Activated CD4-positive, alpha-beta T cell treated with anti-CD3 and anti-CD28 coated beads, Interleukin-2, amount 10 ng/mL, durations not matched to agents 7 days and 5 days (primary cell): Measurements from ENCODE around the gene ACAD8. TPM values are rescaled to one million over a fixed set of nuclear protein-coding genes. Genes with fewer than 3 reads are reported as not detected.

ENCODE experiments used
- CTCF ChIA-PET: fragments of 350-600 bp; sonication (Branson Sonifier 250); formaldehyde crosslinking; loops from one replicate; lab custom pipeline; 2021; ENCODE audit warnings: antibody characterized with exemption; lab: Charles Lee
- POLR2A ChIA-PET: fragments of 350-600 bp; sonication (Branson Sonifier 250); formaldehyde crosslinking; loops from one replicate; lab custom pipeline; 2021; ENCODE audit warnings: antibody characterized with exemption; lab: Charles Lee
- DNase-seq: peaks from one replicate; pipeline ENCODE4 v3.0.0-alpha.2; 2020
- H3K27ac Mint-ChIP-seq: one replicate; pipeline ENCODE4 v1.8.0; 2021; ENCODE audit warnings: mild to moderate bottlenecking, moderate library complexity, mixed read lengths
- H3K27me3 Mint-ChIP-seq: one replicate; pipeline ENCODE4 v1.8.0; 2021; ENCODE audit warnings: mixed read lengths
- H3K36me3 Mint-ChIP-seq: one replicate; pipeline ENCODE4 v1.8.0; 2021; ENCODE audit warnings: low read depth, mixed read lengths
- H3K4me1 Mint-ChIP-seq: one replicate; pipeline ENCODE4 v1.8.0; 2021; ENCODE audit warnings: mixed read lengths
- H3K4me3 Mint-ChIP-seq: one replicate; pipeline ENCODE4 v1.8.0; 2021; ENCODE audit warnings: mild to moderate bottlenecking, moderate library complexity, mixed read lengths
- H3K9me3 Mint-ChIP-seq: one replicate; pipeline ENCODE4 v1.8.0; 2021; ENCODE audit warnings: mixed read lengths
- total RNA-seq, 2 experiments: library from RNA; stranded (reverse); gene quantifications; one replicate each; pipeline ENCODE4 v1.2.3, GENCODE V29; 2021

Gene ACAD8
- total RNA-seq, 2 experiments from 2014 or later = 21.7 to 21.8 TPM

DNA sequence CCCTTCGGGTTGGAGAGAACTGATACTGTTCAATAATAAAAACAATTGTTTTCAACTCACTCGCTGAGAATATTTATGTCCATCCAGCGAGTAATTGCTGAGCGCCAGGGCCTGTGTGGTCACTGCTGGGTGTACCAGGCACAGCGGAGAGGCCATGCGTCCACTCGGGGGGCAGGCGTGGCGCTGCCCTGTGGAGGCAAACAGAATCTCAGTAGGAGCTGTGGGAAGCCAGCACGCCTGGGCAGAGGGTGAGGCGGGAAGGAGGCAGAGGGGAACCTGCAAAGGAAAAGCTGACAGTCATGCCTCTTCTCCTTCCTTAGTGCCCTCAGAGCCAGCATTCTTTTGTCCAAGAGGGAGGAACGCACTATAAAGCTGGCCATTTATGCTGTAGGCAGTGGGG is 34.2 kb downstream of the ACAD8 start:
- H3K36me3 Mint-ChIP-seq = peaks cover 3% of the 10 kb centered on the region
- H3K27ac Mint-ChIP-seq = no peak overlapping the region
- ChIA-PET POLR2A (no interaction called here), CTCF (interaction anchor here (4.3 kb wide), 1 partner anchor 11 kb away, joined by 15 read pairs; the partner anchor contains the start of gene GLB1L3)
- H3K4me3 Mint-ChIP-seq = no peak overlapping the region
- H3K27me3 Mint-ChIP-seq = no peaks in the 10 kb centered on the region
- H3K4me1 Mint-ChIP-seq = no peaks in the 10 kb centered on the region
- DNase-seq = no peak
- no peaks in the 10 kb centered on the region for H3K9me3 Mint-ChIP-seq

GRCh38 chr11:134288486-134288885 is 35.1 kb downstream of the ACAD8 start:
- H3K36me3 Mint-ChIP-seq = peaks cover 3% of the 10 kb centered on the region
- DNase-seq = no peak
- H3K27me3 Mint-ChIP-seq = no peaks in the 10 kb centered on the region
- ChIA-PET CTCF (interaction anchor here (4.3 kb wide), 1 partner anchor 12 kb away, joined by 15 read pairs; the partner anchor contains the start of gene GLB1L3), POLR2A (no interaction called here)
- H3K4me1 Mint-ChIP-seq = no peaks in the 10 kb centered on the region
- H3K9me3 Mint-ChIP-seq = no peaks in the 10 kb centered on the region
- H3K4me3 Mint-ChIP-seq = no peak overlapping the region
- H3K27ac Mint-ChIP-seq = no peak overlapping the region

- H3K27me3 Mint-ChIP-seq = no peaks in the 10 kb centered on the region
- no peak for DNase-seq
- CTCF ChIA-PET = interaction anchor here (4.3 kb wide), 1 partner anchor 13 kb away, joined by 15 read pairs; the partner anchor contains the start of gene GLB1L3
- POLR2A ChIA-PET = no interaction called here
- no peaks in the 10 kb centered on the region for H3K9me3 Mint-ChIP-seq
- H3K4me1 Mint-ChIP-seq = no peaks in the 10 kb centered on the region
- peaks cover under 1% of the 10 kb centered on the region for H3K36me3 Mint-ChIP-seq
- no peak overlapping the region for H3K4me3 Mint-ChIP-seq
- H3K27ac Mint-ChIP-seq = no peak overlapping the region
These were observed 35.8 kb downstream of the ACAD8 start for GRCh38 chr11:134289167-134289566.

- no peak overlapping the region for H3K4me3 Mint-ChIP-seq
- DNase-seq = no peak
- H3K4me1 Mint-ChIP-seq = no peaks in the 10 kb centered on the region
- H3K27ac Mint-ChIP-seq = no peak overlapping the region
- H3K36me3 Mint-ChIP-seq = no peaks in the 10 kb centered on the region
- CTCF ChIA-PET = interaction anchor here (1.1 kb wide), 1 partner anchor 12 kb away, joined by 3 read pairs; no protein-coding TSS in a partner anchor
- POLR2A ChIA-PET = no interaction called here
- H3K27me3 Mint-ChIP-seq = no peaks in the 10 kb centered on the region
- no peaks in the 10 kb centered on the region for H3K9me3 Mint-ChIP-seq
These were observed 36.4 kb downstream of the ACAD8 start for GRCh38 chr11:134289789-134290188.

GRCh38 chr11:134290646-134291045 is 37.3 kb downstream of the ACAD8 start:
- CTCF ChIA-PET = interaction anchor here (0.8 to 1.3 kb wide), 3 partner anchors 10 to 13 kb away, joined by 3 to 7 read pairs (median 3); no protein-coding TSS in a partner anchor
- DNase-seq = no peak
- no peak overlapping the region for H3K4me3 Mint-ChIP-seq
- peaks cover under 1% of the 10 kb centered on the region for H3K36me3 Mint-ChIP-seq
- no peaks in the 10 kb centered on the region for H3K27me3 Mint-ChIP-seq
- no peaks in the 10 kb centered on the region for H3K4me1 Mint-ChIP-seq
- POLR2A ChIA-PET = no interaction called here
- H3K9me3 Mint-ChIP-seq = no peaks in the 10 kb centered on the region
- H3K27ac Mint-ChIP-seq = no peak overlapping the region

GRCh38 chr11:134291196-134291595 is 37.8 kb downstream of the ACAD8 start:
- H3K36me3 Mint-ChIP-seq = peaks cover 2% of the 10 kb centered on the region
- DNase-seq = no peak
- H3K9me3 Mint-ChIP-seq = no peaks in the 10 kb centered on the region
- H3K27me3 Mint-ChIP-seq = no peaks in the 10 kb centered on the region
- H3K27ac Mint-ChIP-seq = no peak overlapping the region
- H3K4me1 Mint-ChIP-seq = no peaks in the 10 kb centered on the region
- no peak overlapping the region for H3K4me3 Mint-ChIP-seq
- ChIA-PET CTCF (interaction anchor here (0.8 to 1.3 kb wide), 2 partner anchors 10 to 14 kb away, joined by 3 to 7 read pairs; no protein-coding TSS in a partner anchor), POLR2A (no interaction called here)

- H3K9me3 Mint-ChIP-seq = no peaks in the 10 kb centered on the region
- H3K27me3 Mint-ChIP-seq = no peaks in the 10 kb centered on the region
- H3K4me3 Mint-ChIP-seq = no peak overlapping the region
- peaks cover 2% of the 10 kb centered on the region for H3K36me3 Mint-ChIP-seq
- no peaks in the 10 kb centered on the region for H3K4me1 Mint-ChIP-seq
- no peak for DNase-seq
- no peak overlapping the region for H3K27ac Mint-ChIP-seq
- POLR2A ChIA-PET = no interaction called here
- CTCF ChIA-PET = interaction anchor here (2.1 kb wide), 1 partner anchor 16 kb away, joined by 11 read pairs; the partner anchor contains the start of gene GLB1L3
These were observed 39.3 kb downstream of the ACAD8 start for GRCh38 chr11:134292661-134293060.

GRCh38 chr11:134293119-134294113 is 40.0 kb downstream of the ACAD8 start:
- Mint-ChIP-seq H3K27me3 (no peaks in the 10 kb centered on the region), H3K9me3 (no peaks in the 10 kb centered on the region), H3K36me3 (peaks cover 4% of the 10 kb centered on the region), H3K4me3 (no peak overlapping the region), H3K27ac (peak overlapping the region; percentile 36), H3K4me1 (no peaks in the 10 kb centered on the region)
- POLR2A ChIA-PET = no interaction called here
- CTCF ChIA-PET = interaction anchor here (2.1 kb wide), 1 partner anchor 17 kb away, joined by 11 read pairs; the partner anchor contains the start of gene GLB1L3
- no peak for DNase-seq

DNA sequence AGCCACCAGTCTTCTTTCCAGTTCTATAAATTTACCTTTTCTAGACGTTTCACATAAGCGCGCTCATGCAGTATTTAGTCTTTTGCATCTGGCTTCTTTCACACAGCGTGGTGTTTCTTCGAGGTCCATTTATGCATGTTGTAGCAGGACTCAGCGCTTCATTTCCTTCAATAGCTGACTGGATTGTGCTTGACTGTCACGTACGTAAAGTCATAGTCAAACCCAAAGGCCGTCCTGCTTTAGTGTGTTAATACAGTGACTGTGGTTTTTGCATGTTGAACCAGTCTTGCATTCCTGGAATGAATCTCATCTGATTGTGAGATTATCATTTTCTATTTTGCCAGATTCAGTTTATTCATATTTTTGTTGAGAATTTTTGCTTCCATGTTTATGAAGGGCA is 41.3 kb downstream of the ACAD8 start:
- Mint-ChIP-seq H3K4me3 (no peak overlapping the region), H3K27me3 (no peaks in the 10 kb centered on the region), H3K36me3 (peaks cover 5% of the 10 kb centered on the region), H3K4me1 (no peaks in the 10 kb centered on the region), H3K27ac (no peak overlapping the region), H3K9me3 (no peaks in the 10 kb centered on the region)
- DNase-seq = no peak
- ChIA-PET POLR2A (no interaction called here), CTCF (interaction anchor here (2.1 kb wide), 1 partner anchor 18 kb away, joined by 11 read pairs; the partner anchor contains the start of gene GLB1L3)

- POLR2A ChIA-PET = no interaction called here
- Mint-ChIP-seq H3K27ac (no peak overlapping the region), H3K4me3 (no peak overlapping the region), H3K4me1 (no peaks in the 10 kb centered on the region), H3K27me3 (no peaks in the 10 kb centered on the region), H3K9me3 (peaks cover 3% of the 10 kb centered on the region), H3K36me3 (peaks cover 4% of the 10 kb centered on the region)
- CTCF ChIA-PET = no interaction called here
- no peak for DNase-seq
These were observed 58.9 kb downstream of the ACAD8 start for GRCh38 chr11:134312223-134312622.

GRCh38 chr11:134312807-134313206 is 59.4 kb downstream of the ACAD8 start:
- Mint-ChIP-seq H3K9me3 (peaks cover 9% of the 10 kb centered on the region), H3K4me1 (no peaks in the 10 kb centered on the region), H3K27me3 (no peaks in the 10 kb centered on the region), H3K4me3 (no peak overlapping the region), H3K36me3 (peaks cover 5% of the 10 kb centered on the region), H3K27ac (no peak overlapping the region)
- POLR2A ChIA-PET = no interaction called here
- CTCF ChIA-PET = no interaction called here
- no peak for DNase-seq

DNA sequence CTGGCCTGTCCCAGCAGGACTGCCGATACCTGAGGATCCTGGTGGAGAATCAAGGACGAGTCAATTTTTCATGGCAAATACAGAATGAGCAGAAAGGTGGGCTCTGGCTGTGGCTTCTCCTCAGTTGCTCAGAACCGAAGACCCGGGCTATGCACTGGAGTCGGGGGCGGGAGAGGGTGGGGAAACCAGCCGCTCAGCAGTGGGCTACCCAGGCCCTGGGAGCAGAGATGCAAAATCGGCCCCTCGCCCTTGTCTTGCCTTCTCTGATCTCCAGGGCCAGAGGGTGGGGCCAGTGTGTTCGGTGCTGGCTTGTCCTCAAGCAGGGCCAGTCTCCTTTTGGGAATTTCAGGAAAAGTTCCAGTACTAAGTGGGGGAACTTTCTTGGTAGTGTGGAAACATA is 60.0 kb downstream of the ACAD8 start:
- Mint-ChIP-seq H3K27ac (no peak overlapping the region), H3K4me1 (no peaks in the 10 kb centered on the region), H3K36me3 (peaks cover 4% of the 10 kb centered on the region), H3K27me3 (no peaks in the 10 kb centered on the region), H3K4me3 (no peak overlapping the region), H3K9me3 (peaks cover 12% of the 10 kb centered on the region)
- POLR2A ChIA-PET = no interaction called here
- no peak for DNase-seq
- CTCF ChIA-PET = no interaction called here
